H9 (cell line): ENCODE data around the gene SLC39A8. TPM values are rescaled to one million over a fixed set of nuclear protein-coding genes. Genes with fewer than 3 reads are reported as not detected.

Experiments used
- DNase-seq: peaks from one replicate; pipeline ENCODE4 v3.0.0-alpha.2; 2017
- H2AFZ ChIP-seq: one replicate; pipeline ENCODE4 v1.6.1; 2013; ENCODE audit warnings: mild to moderate bottlenecking, low read length, control low read depth, moderate library complexity
- H2AK5ac ChIP-seq: 2 replicates; pipeline ENCODE4 v1.6.1; 2013; ENCODE audit warnings: low read length, control low read depth, mixed read lengths; ENCODE audit not compliant: insufficient read length
- H2BK120ac ChIP-seq: one replicate; pipeline ENCODE4 v1.6.1; 2013; ENCODE audit warnings: low read depth, mild to moderate bottlenecking, low read length, control low read depth, inconsistent platforms; ENCODE audit not compliant: poor library complexity, severe bottlenecking
- H2BK12ac ChIP-seq: 2 replicates; pipeline ENCODE4 v1.6.1; 2013; ENCODE audit warnings: low read length, control low read depth, mixed read lengths, low read depth; ENCODE audit not compliant: insufficient read length
- H2BK15ac ChIP-seq: 2 replicates; pipeline ENCODE4 v1.6.1; 2013; ENCODE audit warnings: low read depth, low read length, control low read depth
- H2BK20ac ChIP-seq: one replicate; pipeline ENCODE4 v1.6.1; 2013; ENCODE audit warnings: low read depth, mild to moderate bottlenecking, low read length, control low read depth, inconsistent platforms; ENCODE audit not compliant: poor library complexity, severe bottlenecking
- H2BK5ac ChIP-seq: 2 replicates; pipeline ENCODE4 v1.6.1; 2013; ENCODE audit warnings: low read length, control low read depth, mixed read lengths; ENCODE audit not compliant: insufficient read length
- H3K14ac ChIP-seq: 2 replicates; pipeline ENCODE4 v1.6.1; 2013; ENCODE audit warnings: low read length, control low read depth; ENCODE audit not compliant: insufficient read depth
- H3K18ac ChIP-seq: 2 replicates; pipeline ENCODE4 v1.6.1; 2013; ENCODE audit warnings: low read depth, mild to moderate bottlenecking, mixed read lengths, low read length, control low read depth; ENCODE audit not compliant: insufficient read length
- H3K23ac ChIP-seq: 2 replicates; pipeline ENCODE4 v1.6.1; 2013; ENCODE audit warnings: low read length, control low read depth, mixed read lengths, low read depth; ENCODE audit not compliant: insufficient read length
- H3K23me2 ChIP-seq: 2 replicates; pipeline ENCODE4 v1.6.1; 2013; ENCODE audit warnings: low read depth, mild to moderate bottlenecking, mixed read lengths, low read length, control low read depth; ENCODE audit not compliant: insufficient read length, poor library complexity, severe bottlenecking
- H3K27ac ChIP-seq: 2 replicates; pipeline ENCODE4 v1.5.1; 2013; ENCODE audit warnings: low read length, control low read depth, mixed read lengths, low read depth; ENCODE audit not compliant: insufficient read length
- H3K27me3 ChIP-seq: 2 replicates; pipeline ENCODE4 v1.6.1; 2013; ENCODE audit warnings: low read length, control low read depth, inconsistent platforms; ENCODE audit not compliant: insufficient read depth
- H3K4ac ChIP-seq: 2 replicates; pipeline ENCODE4 v1.6.1; 2013; ENCODE audit warnings: low read depth, mild to moderate bottlenecking, control low read depth, inconsistent platforms, low read length, moderate library complexity
- H3K4me1 ChIP-seq: 2 replicates; pipeline ENCODE4 v1.6.1; 2013; ENCODE audit warnings: low read length, control low read depth, inconsistent platforms; ENCODE audit not compliant: insufficient read depth
- H3K4me2 ChIP-seq: 2 replicates; pipeline ENCODE4 v1.6.1; 2013; ENCODE audit warnings: low read length, control low read depth, mixed read lengths; ENCODE audit not compliant: insufficient read length, insufficient read depth
- H3K56ac ChIP-seq: 2 replicates; pipeline ENCODE4 v1.6.1; 2013; ENCODE audit warnings: low read depth, mild to moderate bottlenecking, mixed read lengths, low read length, control low read depth; ENCODE audit not compliant: insufficient read length
- H3K79me1 ChIP-seq: 2 replicates; pipeline ENCODE4 v1.6.1; 2013; ENCODE audit warnings: low read depth, mild to moderate bottlenecking, moderate library complexity, low read length, control low read depth, inconsistent platforms; ENCODE audit not compliant: insufficient read depth, poor library complexity, severe bottlenecking
- H3K79me2 ChIP-seq: 2 replicates; pipeline ENCODE4 v1.6.1; 2013; ENCODE audit warnings: low read length, control low read depth, inconsistent platforms; ENCODE audit not compliant: insufficient read depth
- H3K9ac ChIP-seq: 2 replicates; pipeline ENCODE4 v1.6.1; 2013; ENCODE audit warnings: low read length, control low read depth, mixed read lengths; ENCODE audit not compliant: insufficient read length; ENCODE audit errors: extremely low read depth
- H3K9me3 ChIP-seq: one replicate; pipeline ENCODE4 v1.6.1; 2013; ENCODE audit warnings: low read depth, low read length, inconsistent platforms; ENCODE audit not compliant: control insufficient read depth
- H3T11ph ChIP-seq: one replicate; pipeline ENCODE4 v1.6.1; 2013; ENCODE audit warnings: mild to moderate bottlenecking, low read length, control low read depth, inconsistent platforms
- H4K20me1 ChIP-seq: one replicate; pipeline ENCODE4 v1.6.1; 2013; ENCODE audit not compliant: control insufficient read depth, insufficient read length, insufficient read depth
- H4K5ac ChIP-seq: 2 replicates; pipeline ENCODE4 v1.6.1; 2013; ENCODE audit warnings: low read depth, mild to moderate bottlenecking, mixed read lengths, low read length, control low read depth; ENCODE audit not compliant: insufficient read length
- H4K8ac ChIP-seq: replicated peaks from 2 replicates; pipeline ENCODE4 v1.6.1; 2013; ENCODE audit warnings: low read length, control low read depth, mixed read lengths, low read depth; ENCODE audit not compliant: insufficient read length
- H4K91ac ChIP-seq: 2 replicates; pipeline ENCODE4 v1.6.1; 2013; ENCODE audit warnings: low read depth, mild to moderate bottlenecking, moderate library complexity, mixed read lengths, low read length, control low read depth; ENCODE audit not compliant: insufficient read length
- H3K27ac Mint-ChIP-seq, 3 experiments: 2 replicates in 2 of 3; 3 replicates in 1 of 3; pipeline ENCODE4 v1.8.0; 2020 to 2021; ENCODE audit warnings: mixed read lengths in 3 of 3, mild to moderate bottlenecking in 1 of 3, moderate library complexity in 1 of 3
- H3K27me3 Mint-ChIP-seq: 2 replicates; pipeline ENCODE4 v1.8.0; 2021; ENCODE audit warnings: low read depth, mild to moderate bottlenecking, moderate library complexity, mixed read lengths
- H3K36me3 Mint-ChIP-seq, 3 experiments: 2 replicates in 2 of 3; 3 replicates in 1 of 3; pipeline ENCODE4 v1.8.0; 2020 to 2021; ENCODE audit warnings: low read depth in 3 of 3, mixed read lengths in 3 of 3; ENCODE audit not compliant: insufficient read depth in 1 of 3
- H3K4me1 Mint-ChIP-seq, 2 experiments: 2 replicates each; pipeline ENCODE4 v1.8.0; 2020; ENCODE audit warnings: mixed read lengths in 2 of 2
- H3K4me3 Mint-ChIP-seq, 2 experiments: 2 replicates in 1 of 2; 3 replicates in 1 of 2; pipeline ENCODE4 v1.8.0; 2020 to 2021; ENCODE audit warnings: mild to moderate bottlenecking in 2 of 2, mixed read lengths in 2 of 2, moderate library complexity in 1 of 2
- H3K9me3 Mint-ChIP-seq, 2 experiments: 2 replicates in 1 of 2; 3 replicates in 1 of 2; pipeline ENCODE4 v1.8.0; 2020; ENCODE audit warnings: mild to moderate bottlenecking in 2 of 2, mixed read lengths in 2 of 2, moderate library complexity in 1 of 2
- CTCF ChIP-seq: fragments of 200-600 bp; sonication (generic); conservative IDR thresholded peaks from 3 replicates; pipeline ENCODE4 v1.8.0; 2021; ENCODE audit warnings: antibody characterized with exemption, mild to moderate bottlenecking
- WGBS: extraction: QIAGEN DNeasy Blood & Tissue Kit; methylation state at CpG from one replicate; pipeline ENCODE4 v1.1.7; 2013; ENCODE audit warnings: missing lambda C conversion rate, low lambda C conversion rate, mixed read lengths; ENCODE audit not compliant: insufficient read length; ENCODE audit errors: extremely low coverage; 5-methylcytosine and 5-hydroxymethylcytosine counted together
- total RNA-seq: library from RNA; stranded (reverse); gene quantifications from 2 replicates; pipeline ENCODE4 v1.2.1, GENCODE V29; 2021

SLC39A8 gene
- total RNA-seq, 1 experiment from 2014 or later, result 11.0 TPM

GRCh38 chr4:102344520-102344953 is 745 bp downstream of the SLC39A8 start:
- H3K9me3 ChIP-seq, result no peaks in the 10 kb centered on the region
- H3K23me2 ChIP-seq, result peaks cover 17% of the 10 kb centered on the region
- Mint-ChIP-seq H3K9me3 (no peaks in the 10 kb centered on the region), H3K36me3 (no peaks in the 10 kb centered on the region), H3K4me3 (peak overlapping the region; percentile 74 to 83), H3K27ac (peak overlapping the region in 2 of 3 experiments; percentile 76 to 84; a peak in 2 of 7 replicates), H3K4me1 (peaks cover 35 to 43% of the 10 kb centered on the region in 2 experiments), H3K27me3 (peaks cover 27% of the 10 kb centered on the region)
- H2BK120ac ChIP-seq, result no peak overlapping the region
- H2BK15ac ChIP-seq, result no peak overlapping the region
- no CpG with 5 or more reads among the region's 48 CpGs for WGBS
- no peak overlapping the region for H3K23ac ChIP-seq
- H3K14ac ChIP-seq, result no peak overlapping the region
- H3K79me2 ChIP-seq, result peaks cover 1% of the 10 kb centered on the region; the same call in 1 of the 2 replicates
- DNase-seq, result peak; percentile 61
- H3K18ac ChIP-seq, result no peak overlapping the region
- no peak overlapping the region for H2BK20ac ChIP-seq
- H2BK5ac ChIP-seq, result no peak overlapping the region
- peaks cover 9% of the 10 kb centered on the region; the same call in 1 of the 2 replicates for H3K4me1 ChIP-seq
- H3K56ac ChIP-seq, result no peak overlapping the region
- peaks cover 2% of the 10 kb centered on the region; the same call in 1 of the 2 replicates for H3K27me3 ChIP-seq
- H2BK12ac ChIP-seq, result no peak overlapping the region
- no peak for TF ChIP-seq CTCF
- H4K20me1 ChIP-seq, result no peaks in the 10 kb centered on the region
- H3K4me2 ChIP-seq, result peak overlapping the region; percentile 83
- H3K4ac ChIP-seq, result no peak overlapping the region
- H3K27ac ChIP-seq, result no peak overlapping the region
- H3T11ph ChIP-seq, result no peak overlapping the region
- no peak overlapping the region for H2AK5ac ChIP-seq
- no peak overlapping the region for H4K8ac ChIP-seq
- no peak overlapping the region for H4K5ac ChIP-seq
- peak overlapping the region; percentile 11 for H3K9ac ChIP-seq
- no peak overlapping the region for H2AFZ ChIP-seq
- H3K79me1 ChIP-seq, result no peaks in the 10 kb centered on the region
- H4K91ac ChIP-seq, result no peak overlapping the region
